Right lung (tissue), 5 donors: ENCODE measurements around the gene HGFAC. TPM values are rescaled to one million over a fixed set of nuclear protein-coding genes. Genes with fewer than 3 reads are reported as not detected.

Experiments
- DNase-seq, 2 donors: peaks; one replicate each; pipeline ENCODE4 v3.0.0-alpha.2; 2013
- polyA plus RNA-seq, 5 donors: library from polyadenylated mRNA; unstranded; fragments of 120-200 nt; gene quantifications; one replicate each; pipeline versions ENCODE4 v1.2.1 to v1.2.3, GENCODE V29; 2013; ENCODE audit warnings: inconsistent platforms in 1 of 5, low replicate concordance in 1 of 5; ENCODE audit not compliant: insufficient read length in 5 of 5, insufficient read depth in 1 of 5

HGFAC gene
- polyA plus RNA-seq, 5 donors: 0.41 to 1.7 (median 0.90) TPM

- no peak for DNase-seq
Measured at GRCh38 chr4:3485886-3486540, 44.2 kb downstream of the HGFAC start.

- no peak for DNase-seq
Measured at GRCh38 chr4:3486541-3487540, 45.1 kb downstream of the HGFAC start.

- no peak for DNase-seq
Measured at GRCh38 chr4:3487861-3488260, 46.1 kb downstream of the HGFAC start.

GRCh38 chr4:3488820-3489219 is 47.1 kb downstream of the HGFAC start:
- no peak for DNase-seq

- no peak for DNase-seq
Measured at GRCh38 chr4:3489451-3489962, 47.7 kb downstream of the HGFAC start.

- DNase-seq: no peak
Measured at GRCh38 chr4:3491681-3492405, 50.1 kb downstream of the HGFAC start.

GRCh38 chr4:3492741-3493719 is 51.3 kb downstream of the HGFAC start:
- no peak for DNase-seq

GRCh38 chr4:3493720-3494461 is 52.1 kb downstream of the HGFAC start:
- DNase-seq: no peak

- no peak for DNase-seq
Measured at GRCh38 chr4:3494462-3494871, 52.7 kb downstream of the HGFAC start.

- DNase-seq: no peak
Measured at GRCh38 chr4:3495204-3495975, 53.6 kb downstream of the HGFAC start.

- DNase-seq: no peak
Measured at GRCh38 chr4:3496021-3496420, 54.3 kb downstream of the HGFAC start.

- no peak for DNase-seq
Measured at GRCh38 chr4:3497095-3497494, 55.3 kb downstream of the HGFAC start.

GRCh38 chr4:3497523-3498389 is 56.0 kb downstream of the HGFAC start:
- DNase-seq: no peak

- DNase-seq: no peak
Measured at GRCh38 chr4:3498407-3498806, 56.6 kb downstream of the HGFAC start.
